Erythroblast (primary cell): ENCODE data around the gene CDC42SE2.

ENCODE experiments used
- GATA1 ChIP-seq: IDR thresholded peaks from 2 replicates; pipeline ENCODE4 v1.6.1; 2011; ENCODE audit warnings: low read depth, mild to moderate bottlenecking, control low read depth, low read length, moderate library complexity
- POLR2A ChIP-seq: IDR thresholded peaks from 2 replicates; pipeline ENCODE4 v1.6.1; 2011; ENCODE audit warnings: mild to moderate bottlenecking, low read length

DNA sequence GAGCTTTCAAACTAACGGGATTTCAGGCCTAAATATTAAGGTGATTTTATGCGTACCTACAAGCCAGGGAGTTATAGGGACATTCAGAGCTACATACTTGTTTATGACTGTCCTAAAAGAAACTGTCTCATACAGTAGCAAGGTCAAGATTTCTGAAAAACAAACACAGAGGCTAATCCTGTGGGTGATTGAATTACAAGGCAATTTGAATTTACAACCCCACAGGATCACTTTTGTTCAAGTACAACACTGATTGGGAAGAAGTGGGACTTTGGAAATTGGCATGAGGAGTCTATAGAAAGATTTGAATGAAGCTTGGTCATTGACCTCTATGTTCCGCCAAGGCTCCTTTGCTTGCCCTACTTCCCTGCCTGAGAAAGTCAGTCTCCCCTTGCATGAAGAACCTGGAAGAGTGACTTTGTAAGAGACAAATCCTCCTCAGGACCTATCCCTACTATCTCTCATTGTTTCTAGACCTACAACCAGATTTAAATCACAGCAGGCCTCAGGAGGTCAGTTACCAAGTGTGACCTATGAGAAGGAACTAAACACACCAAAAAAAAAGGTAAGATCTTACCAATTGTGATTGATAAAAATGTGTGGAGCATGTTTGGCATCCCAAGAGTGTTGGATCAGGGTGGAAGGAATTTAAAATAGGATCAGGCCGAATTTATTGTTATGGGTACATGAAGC, 38.4 kb upstream of the CDC42SE2 start:
- TF ChIP-seq POLR2A: no peak
- no peak for TF ChIP-seq GATA1
